GM12878 (cell line): ENCODE data around the gene TEC. TPM values are rescaled to one million over a fixed set of nuclear protein-coding genes. Genes with fewer than 3 reads are reported as not detected.

Experiments
- ATAC-seq: fragments of 200-7000 bp; cut with Tn5 transposase; 3 replicates; pipeline ENCODE4 v1.9.1; 2020; ENCODE audit warnings: mild to moderate bottlenecking, moderate library complexity
- BruUV-seq: library from RNA; stranded (reverse); fragments of 400-500 nt; replicated peaks from 2 replicates; lab custom pipeline; 2021; lab: Mats Ljungman, UMichigan
- CTCF ChIA-PET: fragments of 300-600 bp; sonication (Branson Sonifier 250); formaldehyde crosslinking; extraction: SDS; loops from one replicate; lab custom pipeline; 2021; ENCODE audit warnings: inconsistent platforms; lab: Yijun Ruan, JAX
- POLR2A ChIA-PET: fragments of 350-600 bp; formaldehyde crosslinking; extraction: SDS; loops from one replicate; lab custom pipeline; 2021; ENCODE audit warnings: inconsistent platforms; lab: Charles Lee
- RAD21 ChIA-PET: fragments of 300-600 bp; sonication (Branson Sonifier 250); formaldehyde crosslinking; loops from one replicate; lab custom pipeline; 2023; ENCODE audit warnings: antibody characterized with exemption; ENCODE audit not compliant: unreplicated experiment; lab: Charles Lee
- SMC1A ChIA-PET: fragments of 300-600 bp; sonication (Branson Sonifier 250); formaldehyde crosslinking; loops from one replicate; lab custom pipeline; 2023; ENCODE audit not compliant: unreplicated experiment, uncharacterized antibody; lab: Charles Lee
- DNase-seq: peaks from one replicate; pipeline ENCODE4 v3.0.0-alpha.2; 2011; ENCODE audit warnings: low read depth, low spot score
- FAIRE-seq: peaks from 3 replicates; lab custom pipeline; 2011; peaks lifted over from hg19 to GRCh38; lab: Jason Lieb, UNC
- H2AFZ ChIP-seq: 2 replicates; pipeline ENCODE4 v1.6.0; 2011; ENCODE audit warnings: low read depth, low read length, control low read depth; ENCODE audit not compliant: control insufficient read depth
- H3K27ac ChIP-seq: 2 replicates; pipeline ENCODE4 v1.5.1; 2011; ENCODE audit warnings: control low read depth; ENCODE audit not compliant: control insufficient read depth, insufficient read depth
- H3K27me3 ChIP-seq, 2 experiments: replicated peaks in 1 of 2; 2 replicates each; pipeline versions ENCODE4 v1.6.0 to v1.6.1; 2011; ENCODE audit warnings: low read length in 1 of 2; ENCODE audit not compliant: control insufficient read depth in 2 of 2, insufficient read depth in 2 of 2
- H3K36me3 ChIP-seq, 2 experiments: 2 replicates each; pipeline ENCODE4 v1.5.1; 2011; ENCODE audit warnings: low read length in 1 of 2; ENCODE audit not compliant: control insufficient read depth in 2 of 2, insufficient read depth in 2 of 2
- H3K4me1 ChIP-seq: 2 replicates; pipeline ENCODE4 v1.6.1; 2011; ENCODE audit warnings: mild to moderate bottlenecking, low read length, moderate library complexity, mixed read lengths; ENCODE audit not compliant: control insufficient read depth, insufficient read depth
- H3K4me2 ChIP-seq: 2 replicates; pipeline ENCODE4 v1.6.0; 2011; ENCODE audit warnings: control low read depth; ENCODE audit not compliant: control insufficient read depth, insufficient read depth
- H3K4me3 ChIP-seq: fragments of 200-600 bp; sonication (generic); 2 replicates; pipeline ENCODE4 v1.5.1; 2016
- H3K79me2 ChIP-seq: 2 replicates; pipeline ENCODE4 v1.6.0; 2011; ENCODE audit warnings: low read length; ENCODE audit not compliant: control insufficient read depth, insufficient read depth
- H3K9ac ChIP-seq: 2 replicates; pipeline ENCODE4 v1.8.0; 2011; ENCODE audit warnings: low read length, control low read depth, mixed read lengths; ENCODE audit not compliant: control insufficient read depth, insufficient read depth
- H3K9me3 ChIP-seq: replicated peaks from 3 replicates; pipeline ENCODE4 v1.5.1; 2011; ENCODE audit warnings: mild to moderate bottlenecking, low read length; ENCODE audit not compliant: control insufficient read depth, insufficient read depth
- H4K20me1 ChIP-seq: 2 replicates; pipeline ENCODE4 v1.6.0; 2011; ENCODE audit not compliant: control insufficient read depth, insufficient read depth
- ATF7 ChIP-seq: fragments of 450-650 bp; IDR thresholded peaks from 2 replicates; pipeline ENCODE4 v1.6.1; 2016; ENCODE audit warnings: low read depth, mild to moderate bottlenecking
- CREM ChIP-seq: IDR thresholded peaks from 2 replicates; pipeline ENCODE4 v1.6.1; 2014; ENCODE audit warnings: antibody characterized with exemption, low read depth
- DPF2 ChIP-seq: fragments of 450-650 bp; IDR thresholded peaks from 2 replicates; pipeline ENCODE4 v1.6.1; 2017; ENCODE audit warnings: mild to moderate bottlenecking
- EP300 ChIP-seq, 2 experiments: fragments of 150-350 bp in 1 of 2; IDR thresholded peaks; 2 replicates each; pipeline ENCODE4 v1.6.1; 2011 to 2012; ENCODE audit warnings: low read depth in 2 of 2, low read length in 2 of 2, borderline replicate concordance in 1 of 2, improper control_type of control experiment in 1 of 2, inconsistent platforms in 1 of 2; ENCODE audit not compliant: control insufficient read depth in 1 of 2
- GATAD2B ChIP-seq: fragments of 450-650 bp; conservative IDR thresholded peaks from 2 replicates; pipeline ENCODE4 v1.6.1; 2017; ENCODE audit warnings: low read depth, mild to moderate bottlenecking, moderate library complexity
- MEF2A ChIP-seq: IDR thresholded peaks from 2 replicates; pipeline ENCODE4 v1.6.1; 2011; ENCODE audit warnings: low read depth, mild to moderate bottlenecking, low read length, moderate library complexity; ENCODE audit not compliant: insufficient read depth
- MTA2 ChIP-seq: fragments of 450-650 bp; IDR thresholded peaks from 2 replicates; pipeline ENCODE4 v1.6.1; 2016; ENCODE audit warnings: low read depth, mild to moderate bottlenecking, moderate library complexity
- PAX5 ChIP-seq: IDR thresholded peaks from 2 replicates; pipeline ENCODE4 v1.6.1; 2011; ENCODE audit warnings: low read depth, low read length, borderline replicate concordance
- PBX3 ChIP-seq: IDR thresholded peaks from 2 replicates; pipeline ENCODE4 v1.6.1; 2011; ENCODE audit warnings: mild to moderate bottlenecking, low read depth, low read length, moderate library complexity; ENCODE audit not compliant: insufficient replicate concordance
- PKNOX1 ChIP-seq: fragments of 450-650 bp; IDR thresholded peaks from 2 replicates; pipeline ENCODE4 v1.6.1; 2016; ENCODE audit warnings: mild to moderate bottlenecking
- POU2F2 ChIP-seq: IDR thresholded peaks from 3 replicates; pipeline ENCODE4 v1.6.1; 2011; ENCODE audit warnings: low read depth, mild to moderate bottlenecking, low read length, borderline replicate concordance
- RELA ChIP-seq: fragments of 450-650 bp; IDR thresholded peaks from 2 replicates; pipeline ENCODE4 v1.8.0; 2014; ENCODE audit warnings: borderline replicate concordance; ENCODE audit not compliant: partially characterized antibody
- RUNX3 ChIP-seq: IDR thresholded peaks from 2 replicates; pipeline ENCODE4 v1.6.1; 2012; ENCODE audit warnings: low read length, inconsistent platforms
- TCF3 ChIP-seq: IDR thresholded peaks from 2 replicates; pipeline ENCODE4 v1.6.1; 2012; ENCODE audit warnings: low read depth, mild to moderate bottlenecking, low read length, borderline replicate concordance; ENCODE audit not compliant: insufficient read depth
- ZNF217 ChIP-seq: fragments of 450-650 bp; IDR thresholded peaks from 2 replicates; pipeline ENCODE4 v1.6.1; 2017; ENCODE audit warnings: antibody characterized with exemption, mild to moderate bottlenecking
- ZNF24 ChIP-seq: fragments of 450-650 bp; IDR thresholded peaks from 2 replicates; pipeline ENCODE4 v1.6.1; 2017; ENCODE audit warnings: antibody characterized with exemption, mild to moderate bottlenecking
- in situ Hi-C: fragments of 300-500 bp; cut with MboI; formaldehyde crosslinking; loops from 9 replicates; pipeline ENCODE4 v1.14.3; 2018; ENCODE audit warnings: mixed read lengths
- intact Hi-C: fragments of 100-400 bp; cut with micrococcal nuclease; formaldehyde crosslinking; loops from one replicate; pipeline ENCODE4 v1.14.2; 2022; ENCODE audit not compliant: unreplicated experiment
- polyA plus RNA-seq, 11 experiments: library from polyadenylated mRNA; depleted of rRNA in 4 of 11; unstranded in 6 of 11; stranded (reverse) in 5 of 11; fragments of >200 nt; fragmentation: Nextera tagmentation in 4 of 11; fragmentation: Illumina TruSeq in 1 of 11; extraction: Ambion mirVana in 4 of 11; extraction: Trizol in 1 of 11; gene quantifications; 1 replicate in 1 of 11; 2 replicates in 10 of 11; pipeline versions ENCODE4 v1.2.1 to v1.2.3, GENCODE V29; 2011 to 2016; ENCODE audit warnings: inconsistent platforms in 2 of 11, missing spikeins in 2 of 11, low read depth in 1 of 11
- total RNA-seq, 4 experiments: library from RNA; depleted of rRNA in 3 of 4; stranded (reverse); fragments of >200 nt in 3 of 4; fragmentation: Illumina TruSeq in 1 of 4; extraction: Trizol in 1 of 4; gene quantifications; 2 replicates each; pipeline versions ENCODE4 v1.2.1 to v1.2.3, GENCODE V29; 2013 to 2021

TEC gene
- total and polyA plus RNA-seq, 10 of the 15 experiments (the other 5 are each of a cell fraction or from before 2014, with no cell fraction given), result 7.4 to 27.2 (median 17.1) TPM

GRCh38 chr4:48191758-48192157 lies 77.9 kb downstream of the TEC start (continued):
- TF ChIP-seq TCF3, result no peak

- ChIA-PET SMC1A (interaction anchor here (1.0 to 2.5 kb wide), 4 partner anchors 51 to 100 kb away, joined by 3 to 10 read pairs (median 8); no protein-coding TSS in a partner anchor), CTCF (interaction anchor here (0.6 to 6.9 kb wide), 8 partner anchors 13 to 85 kb away, joined by 3 to 35 read pairs (median 6); no protein-coding TSS in a partner anchor), RAD21 (interaction anchor here (0.6 to 10.8 kb wide), 6 partner anchors 10 to 151 kb away, joined by 3 to 147 read pairs (median 6); partner anchors contain the start of gene SLAIN2), POLR2A (interaction anchor here (8.6 kb wide), 1 partner anchor 19 kb away, joined by 113 read pairs; no protein-coding TSS in a partner anchor)
- no TSS peak for BruUV-seq
- Histone ChIP-seq H3K4me2 (peak overlapping the region; percentile 59; the same call in 1 of the 2 replicates), H2AFZ (no peak overlapping the region), H3K9ac (no peak overlapping the region), H4K20me1 (no peaks in the 10 kb centered on the region), H3K27ac (peak overlapping the region; percentile 47), H3K4me3 (no peak overlapping the region), H3K9me3 (no peaks in the 10 kb centered on the region; the same call in 2 of the 3 replicates), H3K36me3 (peaks cover 0 to 11% of the 10 kb centered on the region in 2 experiments; a peak in 2 of 4 replicates), H3K79me2 (peaks cover 85% of the 10 kb centered on the region), H3K4me1 (peaks cover 46% of the 10 kb centered on the region), H3K27me3 (no peaks in the 10 kb centered on the region)
- no peak for FAIRE-seq
- intact Hi-C loops (loop anchor here (5.0 kb wide), 1 partner anchor 151 kb away; the partner anchor contains the start of gene SLAIN2), in situ Hi-C loops (no loop called here)
- peak; percentile 64 for ATAC-seq
- no peak for DNase-seq
- peak in 1 of 2 experiments; percentile 43; a peak in 1 of 4 replicates for TF ChIP-seq EP300 (IDR thresholded peaks at IDR 0.05; ENCODE audit: borderline replicate concordance in 1 of 2, control insufficient read depth in 1 of 2, low read depth in 2 of 2, low read length in 2 of 2)
- TF ChIP-seq MEF2A, result no peak
- no peak for TF ChIP-seq GATAD2B
- peak; percentile 86 for TF ChIP-seq PKNOX1
- 0 out of 2 replicates have a peak, but pooled peaks have one; percentile 19 for TF ChIP-seq DPF2
- TF ChIP-seq ZNF217, result peak; percentile 23; the same call in 1 of the 2 replicates
- no peak for TF ChIP-seq PAX5
- peak; percentile 16; the same call in 1 of the 2 replicates for TF ChIP-seq MTA2
- peak; percentile 63 for TF ChIP-seq RUNX3
- TF ChIP-seq RELA, result no peak
- TF ChIP-seq CREM, result 0 out of 2 replicates have a peak, but pooled peaks have one; percentile 17
- peak; percentile 79 for TF ChIP-seq PBX3
- TF ChIP-seq ZNF24, result peak; percentile 85
- peak; percentile 64; the same call in 2 of the 3 replicates for TF ChIP-seq POU2F2
- peak; percentile 75 for TF ChIP-seq ATF7
Observed at GRCh38 chr4:48190839-48191238, 78.8 kb downstream of the TEC start.
